ENCODE results near the gene MBD5.

The MBD5 gene

DNA sequence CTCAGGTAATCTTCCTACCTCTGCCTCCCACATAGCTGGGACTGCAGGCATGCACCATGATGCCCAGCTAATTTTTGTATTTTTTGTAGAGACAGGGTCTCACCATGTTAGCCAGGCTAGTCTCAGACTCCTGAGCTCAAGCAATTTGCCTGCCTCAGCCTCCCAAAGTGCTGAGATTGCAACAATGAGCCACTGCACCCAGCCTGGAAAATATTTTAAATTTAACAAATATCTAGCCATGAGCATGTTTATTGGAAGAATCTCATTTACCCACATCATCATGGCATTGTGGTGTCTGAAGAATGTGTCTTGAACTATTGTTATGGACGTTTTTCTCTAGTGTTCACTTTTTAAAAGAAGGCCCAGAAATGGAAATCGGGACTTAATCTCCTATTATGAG, 231.8 kb downstream of the MBD5 start:
- no peak overlapping the region for H3K4ac ChIP-seq (ENCODE audit: low read depth, low read length)
- WGBS (ENCODE audit: extremely low coverage, insufficient coverage, insufficient read length), result no CpG with 5 or more reads among the region's 2 CpGs
- H2AK5ac ChIP-seq (ENCODE audit: low read length), result no peak overlapping the region
- H3K18ac ChIP-seq (ENCODE audit: low read length), result no peak overlapping the region
- H4K12ac ChIP-seq (ENCODE audit: low read depth, low read length), result no peak overlapping the region
- H3K23ac ChIP-seq (ENCODE audit: low read length), result no peak overlapping the region
- H2BK120ac ChIP-seq (ENCODE audit: insufficient read depth, low read length, poor library complexity), result no peak overlapping the region
- H3K4me3 ChIP-seq (ENCODE audit: low read depth, low read length), result no peak overlapping the region
- H4K91ac ChIP-seq (ENCODE audit: low read depth, low read length), result no peak overlapping the region
- no peaks in the 10 kb centered on the region for H3K27me3 ChIP-seq (ENCODE audit: insufficient read depth, low read length)
- no peak overlapping the region for H3K9ac ChIP-seq (ENCODE audit: low read length)
- H3K27ac ChIP-seq (ENCODE audit: low read depth, low read length), result no peak overlapping the region
- no peak overlapping the region for H3K14ac ChIP-seq (ENCODE audit: low read length)
- DNase-seq, result peak in 1 of 2 donors; percentile 68
- no peak overlapping the region for H4K8ac ChIP-seq (ENCODE audit: low read depth, low read length)
- no peak overlapping the region for H2BK5ac ChIP-seq (ENCODE audit: low read depth, low read length, poor library complexity)
- no peak overlapping the region for H2AFZ ChIP-seq (ENCODE audit: insufficient read depth, low read length, poor library complexity)
- peaks cover 8 to 11% of the 10 kb centered on the region in 2 experiments for H3K36me3 ChIP-seq (ENCODE audit: control insufficient read depth in 1 of 2, insufficient read depth in 2 of 2, low read length in 2 of 2)
- no peaks in the 10 kb centered on the region for H3K79me1 ChIP-seq (ENCODE audit: low read length)
- no peak overlapping the region for H2BK12ac ChIP-seq (ENCODE audit: low read length)
- H3K4me2 ChIP-seq (ENCODE audit: low read length), result no peak overlapping the region
- H3K4me1 ChIP-seq (ENCODE audit: control insufficient read depth in 1 of 2, insufficient read depth in 2 of 2, low read length in 2 of 2), result no peaks in the 10 kb centered on the region
- no peaks in the 10 kb centered on the region for H3K79me2 ChIP-seq (ENCODE audit: control insufficient read depth, insufficient read depth, low read length, poor library complexity)
- H3K9me3 ChIP-seq (ENCODE audit: insufficient read depth, low read depth, low read length), result peaks cover 25% of the 10 kb centered on the region

DNA sequence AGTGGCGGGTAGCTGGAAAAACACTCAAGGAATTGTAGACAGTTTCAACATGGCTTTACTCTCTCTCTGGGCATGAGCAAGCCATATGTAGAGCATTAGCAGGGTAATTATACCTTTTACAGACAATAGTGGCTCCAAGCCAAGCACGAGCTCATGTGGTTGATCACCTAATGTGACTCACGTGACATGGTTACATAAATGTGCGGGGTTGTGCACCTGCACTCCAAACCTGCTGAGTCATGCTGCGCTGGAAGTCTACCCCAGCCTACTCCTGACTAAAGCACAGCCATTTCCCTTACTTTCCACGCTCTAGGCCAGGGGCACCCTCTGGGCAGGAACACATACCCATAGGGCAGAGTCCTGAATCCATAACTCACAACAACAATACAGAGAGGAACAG, 232.8 kb downstream of the MBD5 start:
- Histone ChIP-seq H3K27me3 (ENCODE audit: insufficient read depth, low read length) (no peaks in the 10 kb centered on the region), H2BK12ac (ENCODE audit: low read length) (no peak overlapping the region), H4K8ac (ENCODE audit: low read depth, low read length) (no peak overlapping the region), H3K4me2 (ENCODE audit: low read length) (no peak overlapping the region), H3K4ac (ENCODE audit: low read depth, low read length) (no peak overlapping the region), H3K9me3 (ENCODE audit: insufficient read depth, low read depth, low read length) (peaks cover 25% of the 10 kb centered on the region), H3K9ac (ENCODE audit: low read length) (no peak overlapping the region), H3K79me1 (ENCODE audit: low read length) (no peaks in the 10 kb centered on the region), H4K91ac (ENCODE audit: low read depth, low read length) (no peak overlapping the region), H4K12ac (ENCODE audit: low read depth, low read length) (no peak overlapping the region), H3K23ac (ENCODE audit: low read length) (no peak overlapping the region), H3K4me3 (ENCODE audit: low read depth, low read length) (no peak overlapping the region), H2BK120ac (ENCODE audit: insufficient read depth, low read length, poor library complexity) (no peak overlapping the region), H3K14ac (ENCODE audit: low read length) (no peak overlapping the region), H3K18ac (ENCODE audit: low read length) (no peak overlapping the region), H3K36me3 (ENCODE audit: control insufficient read depth in 1 of 2, insufficient read depth in 2 of 2, low read length in 2 of 2) (peaks cover 9 to 12% of the 10 kb centered on the region in 2 experiments), H3K27ac (ENCODE audit: low read depth, low read length) (no peak overlapping the region), H3K4me1 (ENCODE audit: control insufficient read depth in 1 of 2, insufficient read depth in 2 of 2, low read length in 2 of 2) (no peaks in the 10 kb centered on the region), H3K79me2 (ENCODE audit: control insufficient read depth, insufficient read depth, low read length, poor library complexity) (no peaks in the 10 kb centered on the region), H2AK5ac (ENCODE audit: low read length) (no peak overlapping the region), H2AFZ (ENCODE audit: insufficient read depth, low read length, poor library complexity) (no peak overlapping the region), H2BK5ac (ENCODE audit: low read depth, low read length, poor library complexity) (no peak overlapping the region)
- DNase-seq, result peak; percentile 42 to 47
- no CpG with 5 or more reads among the region's 6 CpGs for WGBS (ENCODE audit: extremely low coverage, insufficient coverage, insufficient read length)

DNA sequence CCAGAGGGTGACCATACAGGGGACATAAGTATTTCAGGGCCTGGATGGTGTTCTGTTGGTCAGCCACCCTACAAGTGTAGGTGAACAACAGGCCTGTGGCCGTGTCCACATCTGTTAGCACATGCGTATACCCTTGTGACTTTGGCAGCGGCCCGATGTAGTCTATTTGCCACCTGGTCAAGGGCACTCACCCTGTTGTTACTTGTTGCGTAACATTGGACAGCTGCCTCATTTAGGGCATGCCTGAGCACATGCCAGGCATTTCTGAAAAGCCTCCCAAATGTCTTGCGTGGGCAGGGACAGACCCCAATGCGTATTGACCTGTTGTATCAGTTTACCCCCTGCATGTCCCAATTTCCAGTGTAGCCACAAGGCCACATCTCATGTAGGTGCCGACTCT, 235.0 kb downstream of the MBD5 start:
- Histone ChIP-seq H3K9me3 (ENCODE audit: insufficient read depth, low read depth, low read length) (peaks cover 34% of the 10 kb centered on the region), H3K14ac (ENCODE audit: low read length) (no peak overlapping the region), H3K27ac (ENCODE audit: low read depth, low read length) (no peak overlapping the region), H2BK5ac (ENCODE audit: low read depth, low read length, poor library complexity) (no peak overlapping the region), H3K4me3 (ENCODE audit: low read depth, low read length) (no peak overlapping the region), H2AFZ (ENCODE audit: insufficient read depth, low read length, poor library complexity) (no peak overlapping the region), H4K8ac (ENCODE audit: low read depth, low read length) (no peak overlapping the region), H3K79me1 (ENCODE audit: low read length) (no peaks in the 10 kb centered on the region), H3K4ac (ENCODE audit: low read depth, low read length) (no peak overlapping the region), H2AK5ac (ENCODE audit: low read length) (no peak overlapping the region), H3K27me3 (ENCODE audit: insufficient read depth, low read length) (no peaks in the 10 kb centered on the region), H4K12ac (ENCODE audit: low read depth, low read length) (no peak overlapping the region), H3K36me3 (ENCODE audit: control insufficient read depth in 1 of 2, insufficient read depth in 2 of 2, low read length in 2 of 2) (peaks cover 15 to 17% of the 10 kb centered on the region in 2 experiments), H3K4me1 (ENCODE audit: control insufficient read depth in 1 of 2, insufficient read depth in 2 of 2, low read length in 2 of 2) (no peaks in the 10 kb centered on the region), H4K91ac (ENCODE audit: low read depth, low read length) (no peak overlapping the region), H2BK12ac (ENCODE audit: low read length) (no peak overlapping the region), H3K23ac (ENCODE audit: low read length) (no peak overlapping the region), H3K9ac (ENCODE audit: low read length) (no peak overlapping the region), H2BK120ac (ENCODE audit: insufficient read depth, low read length, poor library complexity) (no peak overlapping the region), H3K79me2 (ENCODE audit: control insufficient read depth, insufficient read depth, low read length, poor library complexity) (no peaks in the 10 kb centered on the region), H3K4me2 (ENCODE audit: low read length) (no peak overlapping the region), H3K18ac (ENCODE audit: low read length) (no peak overlapping the region)
- DNase-seq, result no peak
- no CpG with 5 or more reads among the region's 8 CpGs for WGBS (ENCODE audit: extremely low coverage, insufficient coverage, insufficient read length)

DNA sequence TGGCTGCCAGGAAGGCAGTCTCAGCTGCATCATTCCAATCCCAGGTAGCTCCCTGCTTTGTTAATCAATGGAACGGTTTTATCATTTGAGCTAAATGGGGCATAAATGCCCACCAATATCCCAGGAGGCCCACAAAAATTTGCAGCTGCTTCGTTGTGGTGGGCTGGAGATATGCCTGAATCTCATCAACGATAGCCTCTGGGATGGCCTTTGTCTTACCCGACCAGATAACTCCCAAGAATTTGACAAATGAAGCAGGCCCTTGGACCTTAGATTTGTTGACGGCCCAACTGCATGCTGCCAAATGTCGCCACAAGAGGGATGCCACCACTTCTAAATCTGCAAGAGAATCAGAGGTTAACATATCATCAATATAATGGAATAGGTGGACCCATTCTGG, 236.4 kb downstream of the MBD5 start:
- Histone ChIP-seq H3K36me3 (ENCODE audit: control insufficient read depth in 1 of 2, insufficient read depth in 2 of 2, low read length in 2 of 2) (peaks cover 15 to 17% of the 10 kb centered on the region in 2 experiments), H3K79me1 (ENCODE audit: low read length) (no peaks in the 10 kb centered on the region), H3K4me2 (ENCODE audit: low read length) (no peak overlapping the region), H3K9ac (ENCODE audit: low read length) (no peak overlapping the region), H4K8ac (ENCODE audit: low read depth, low read length) (no peak overlapping the region), H2BK5ac (ENCODE audit: low read depth, low read length, poor library complexity) (no peak overlapping the region), H3K9me3 (ENCODE audit: insufficient read depth, low read depth, low read length) (peaks cover 34% of the 10 kb centered on the region), H3K23ac (ENCODE audit: low read length) (no peak overlapping the region), H3K14ac (ENCODE audit: low read length) (no peak overlapping the region), H2BK120ac (ENCODE audit: insufficient read depth, low read length, poor library complexity) (no peak overlapping the region), H4K91ac (ENCODE audit: low read depth, low read length) (no peak overlapping the region), H3K4me3 (ENCODE audit: low read depth, low read length) (no peak overlapping the region), H3K27ac (ENCODE audit: low read depth, low read length) (no peak overlapping the region), H2BK12ac (ENCODE audit: low read length) (no peak overlapping the region), H3K4ac (ENCODE audit: low read depth, low read length) (no peak overlapping the region), H3K4me1 (ENCODE audit: control insufficient read depth in 1 of 2, insufficient read depth in 2 of 2, low read length in 2 of 2) (no peaks in the 10 kb centered on the region), H2AK5ac (ENCODE audit: low read length) (no peak overlapping the region), H3K79me2 (ENCODE audit: control insufficient read depth, insufficient read depth, low read length, poor library complexity) (no peaks in the 10 kb centered on the region), H2AFZ (ENCODE audit: insufficient read depth, low read length, poor library complexity) (no peak overlapping the region), H4K12ac (ENCODE audit: low read depth, low read length) (no peak overlapping the region), H3K27me3 (ENCODE audit: insufficient read depth, low read length) (no peaks in the 10 kb centered on the region), H3K18ac (ENCODE audit: low read length) (no peak overlapping the region)
- DNase-seq, result no peak
- no CpG with 5 or more reads among the region's 6 CpGs for WGBS (ENCODE audit: extremely low coverage, insufficient coverage, insufficient read length)
